ENCODE measurements around the gene GHRH.

GHRH gene

GRCh38 chr20:37263686-37264085 lies 2.1 kb upstream of the GHRH start:
- no peak for DNase-seq (ENCODE audit: extremely low read depth in 1 of 2, low read depth in 1 of 2)

GRCh38 chr20:37262505-37262904 lies 891 bp upstream of the GHRH start:
- DNase-seq (ENCODE audit: extremely low read depth in 1 of 2, low read depth in 1 of 2): no peak

- no peak for DNase-seq (ENCODE audit: extremely low read depth in 1 of 2, low read depth in 1 of 2)
These were observed 691 bp downstream of the GHRH start for GRCh38 chr20:37260923-37261322.

- DNase-seq (ENCODE audit: extremely low read depth in 1 of 2, low read depth in 1 of 2): no peak
These were observed 1.7 kb downstream of the GHRH start for GRCh38 chr20:37259865-37260264.

- no peak for DNase-seq (ENCODE audit: extremely low read depth in 1 of 2, low read depth in 1 of 2)
These were observed 2.6 kb downstream of the GHRH start for GRCh38 chr20:37259031-37259430.

GRCh38 chr20:37257988-37258387 lies 3.6 kb downstream of the GHRH start:
- no peak for DNase-seq (ENCODE audit: extremely low read depth in 1 of 2, low read depth in 1 of 2)

- no peak for DNase-seq (ENCODE audit: extremely low read depth in 1 of 2, low read depth in 1 of 2)
These were observed 4.1 kb downstream of the GHRH start for GRCh38 chr20:37257530-37257929.

- DNase-seq (ENCODE audit: extremely low read depth in 1 of 2, low read depth in 1 of 2): no peak
These were observed 5.3 kb downstream of the GHRH start for GRCh38 chr20:37256286-37256685.

GRCh38 chr20:37254114-37254878 lies 7.3 kb downstream of the GHRH start:
- no peak for DNase-seq (ENCODE audit: extremely low read depth in 1 of 2, low read depth in 1 of 2)

GRCh38 chr20:37253087-37253486 lies 8.5 kb downstream of the GHRH start:
- DNase-seq (ENCODE audit: extremely low read depth in 1 of 2, low read depth in 1 of 2): no peak

GRCh38 chr20:37251825-37252477 lies 9.7 kb downstream of the GHRH start:
- DNase-seq (ENCODE audit: extremely low read depth in 1 of 2, low read depth in 1 of 2): no peak

GRCh38 chr20:37249304-37249703 lies 12.3 kb downstream of the GHRH start:
- DNase-seq (ENCODE audit: extremely low read depth in 1 of 2, low read depth in 1 of 2): no peak

- no peak for DNase-seq (ENCODE audit: extremely low read depth in 1 of 2, low read depth in 1 of 2)
These were observed 14.1 kb downstream of the GHRH start for GRCh38 chr20:37247547-37247946.

- DNase-seq (ENCODE audit: extremely low read depth in 1 of 2, low read depth in 1 of 2): no peak
These were observed 14.9 kb downstream of the GHRH start for GRCh38 chr20:37246736-37247135.

GRCh38 chr20:37245216-37246150 lies 16.1 kb downstream of the GHRH start:
- DNase-seq (ENCODE audit: extremely low read depth in 1 of 2, low read depth in 1 of 2): no peak

GRCh38 chr20:37244572-37244957 lies 17.0 kb downstream of the GHRH start:
- no peak for DNase-seq (ENCODE audit: extremely low read depth in 1 of 2, low read depth in 1 of 2)

GRCh38 chr20:37243937-37244571 lies 17.6 kb downstream of the GHRH start:
- no peak for DNase-seq (ENCODE audit: extremely low read depth in 1 of 2, low read depth in 1 of 2)

- no peak for DNase-seq (ENCODE audit: extremely low read depth in 1 of 2, low read depth in 1 of 2)
These were observed 18.3 kb downstream of the GHRH start for GRCh38 chr20:37243076-37243936.

- no peak for DNase-seq (ENCODE audit: extremely low read depth in 1 of 2, low read depth in 1 of 2)
These were observed 19.1 kb downstream of the GHRH start for GRCh38 chr20:37242503-37242902.
